DMS153 treated with DMSO at 0.1 percent for 48 hours (cell line): ENCODE data around the gene AATK.

Experiments used
- DNase-seq: peaks from one replicate; lab custom pipeline; 2025; ENCODE audit not compliant: unreplicated experiment; lab: John Stamatoyannopoulos, UW

AATK gene

GRCh38 chr17:81129289-81129688, 36.7 kb downstream of the AATK start:
- DNase-seq = no peak

GRCh38 chr17:81128774-81129173, 37.2 kb downstream of the AATK start:
- no peak for DNase-seq

- no peak for DNase-seq
Measured at GRCh38 chr17:81128338-81128737, 37.7 kb downstream of the AATK start.

DNA sequence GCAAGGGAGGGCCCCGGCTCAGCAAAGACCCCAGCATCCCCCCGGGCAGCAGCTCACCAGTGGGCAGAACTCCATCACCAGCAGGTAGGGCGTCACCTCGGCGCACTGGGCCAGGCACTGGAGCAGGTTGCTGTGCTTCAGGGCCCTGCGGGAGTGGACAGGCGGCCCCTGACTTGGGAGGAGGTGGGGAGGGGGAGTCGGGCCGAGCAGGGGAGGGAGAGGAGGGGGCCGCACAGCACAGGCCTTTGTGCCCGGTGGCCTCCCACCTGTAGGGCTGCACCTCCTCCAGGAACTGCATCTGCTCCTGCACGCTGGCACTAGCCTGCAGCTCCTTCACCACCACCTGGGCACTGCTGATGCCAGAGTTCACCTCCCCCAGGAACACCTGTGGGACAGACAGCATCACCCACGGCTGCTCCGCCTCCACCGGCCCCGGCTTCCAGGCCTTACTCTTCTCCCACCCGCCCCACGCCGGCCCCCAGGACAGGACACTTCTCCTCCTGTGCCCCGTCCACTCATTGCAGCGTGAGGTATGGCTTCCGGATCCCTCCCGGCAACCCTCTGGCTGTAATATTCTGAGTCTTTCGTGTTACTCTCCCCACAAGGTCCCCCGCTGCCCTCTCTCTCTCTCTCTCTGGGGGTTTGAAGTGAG, 38.4 kb downstream of the AATK start:
- DNase-seq = no peak

GRCh38 chr17:81127133-81127455, 38.9 kb downstream of the AATK start:
- no peak for DNase-seq

GRCh38 chr17:81126281-81127132, 39.5 kb downstream of the AATK start:
- no peak for DNase-seq

GRCh38 chr17:81125573-81126081, 40.4 kb downstream of the AATK start:
- peak; percentile 14 for DNase-seq

- no peak for DNase-seq
Measured at GRCh38 chr17:81124377-81124776, 41.6 kb downstream of the AATK start.

- no peak for DNase-seq
Measured at GRCh38 chr17:81123052-81124048, 42.7 kb downstream of the AATK start.

GRCh38 chr17:81121841-81122733, 43.9 kb downstream of the AATK start:
- no peak for DNase-seq

GRCh38 chr17:81120695-81121621, 45.1 kb downstream of the AATK start:
- DNase-seq = no peak

DNA sequence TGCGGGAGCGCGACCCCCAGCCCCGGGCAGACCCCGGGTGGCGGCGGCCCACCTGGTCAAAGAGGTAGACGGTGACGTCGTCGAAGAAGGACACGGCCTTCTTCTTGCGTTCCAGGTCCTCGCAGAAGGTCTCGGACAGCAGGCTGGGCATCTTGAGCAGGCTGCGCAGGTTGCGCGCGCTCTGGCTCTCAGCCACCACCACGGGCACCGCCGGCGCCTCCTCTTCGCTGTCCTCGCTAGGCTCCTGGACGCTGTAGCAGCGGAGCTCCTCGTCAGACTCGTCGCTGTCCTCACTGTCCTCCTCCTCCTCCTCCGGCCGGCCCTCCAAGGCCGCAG, 45.9 kb downstream of the AATK start:
- DNase-seq = peak; percentile 17

DNA sequence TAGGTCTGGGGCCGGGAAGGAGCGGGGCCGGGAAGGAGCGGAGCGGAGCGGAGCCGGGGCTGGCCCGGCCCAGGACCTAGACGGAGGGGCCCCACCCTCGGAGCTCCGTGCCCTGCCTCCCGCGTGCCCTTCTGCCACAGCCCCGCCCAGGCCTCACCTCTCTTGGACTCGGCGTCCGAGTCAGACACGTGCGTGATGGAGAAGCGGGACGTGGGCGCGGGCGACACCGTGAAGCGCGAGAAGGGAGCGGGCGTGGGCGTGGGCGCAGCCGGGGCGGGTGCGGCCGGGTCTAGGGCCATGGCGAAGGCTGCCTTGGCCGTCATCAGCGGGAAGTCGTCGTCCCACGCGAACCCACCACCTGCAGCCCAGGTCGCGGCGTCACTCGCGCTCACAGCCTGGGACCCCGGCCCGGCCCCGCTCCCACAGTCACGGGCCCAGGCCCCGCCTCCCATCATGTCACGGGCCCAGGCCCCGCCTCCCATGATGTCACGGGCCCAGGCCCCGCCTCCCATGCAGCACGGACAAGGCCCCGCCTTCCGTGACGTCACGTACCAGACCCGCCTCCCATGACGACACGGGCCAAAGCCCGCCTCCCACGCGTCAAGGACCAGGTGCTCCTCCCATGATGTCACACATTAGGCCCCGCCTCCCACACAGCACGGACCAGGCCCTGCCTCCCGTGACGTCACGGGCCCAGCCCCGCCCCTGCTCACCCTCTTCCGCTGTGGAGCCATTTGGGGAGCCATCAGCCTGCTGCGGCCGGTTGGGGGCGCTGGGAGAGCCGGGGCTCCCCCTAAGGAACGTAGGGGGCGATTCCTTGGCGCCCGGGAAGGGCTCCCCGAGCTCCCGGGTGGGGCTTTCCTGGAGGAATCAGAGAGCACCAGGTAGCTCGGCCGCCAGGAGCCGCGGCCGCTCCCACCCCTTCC, 46.5 kb downstream of the AATK start:
- DNase-seq = peak; percentile 92

- no peak for DNase-seq
Measured at GRCh38 chr17:81118308-81119221, 47.5 kb downstream of the AATK start.

DNA sequence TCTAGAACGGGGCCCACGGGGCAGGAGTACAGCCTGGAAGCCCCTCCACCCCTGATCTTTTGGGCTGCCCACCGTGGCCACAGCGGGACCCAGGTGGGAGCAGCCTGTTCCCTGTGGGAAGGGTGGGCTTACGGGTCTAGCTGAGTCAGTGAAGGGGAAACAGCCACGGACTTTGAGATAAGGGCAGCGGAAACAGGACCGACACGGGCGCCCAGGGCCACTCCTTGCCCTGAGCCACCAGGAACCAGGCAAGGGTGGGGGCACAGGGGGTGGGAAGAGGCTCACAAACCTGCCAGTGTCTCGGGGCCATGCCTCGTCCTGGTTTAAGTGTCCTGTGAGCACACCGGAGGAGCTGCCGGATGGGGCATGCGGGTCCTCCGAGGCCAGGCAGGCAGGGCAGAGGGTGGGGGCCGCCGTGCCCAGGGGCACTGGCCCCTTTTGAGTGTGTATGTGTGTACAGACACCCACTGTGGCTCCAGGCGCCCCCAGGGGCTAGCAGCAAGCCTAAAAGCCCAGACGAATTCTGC, 48.3 kb downstream of the AATK start:
- no peak for DNase-seq

DNA sequence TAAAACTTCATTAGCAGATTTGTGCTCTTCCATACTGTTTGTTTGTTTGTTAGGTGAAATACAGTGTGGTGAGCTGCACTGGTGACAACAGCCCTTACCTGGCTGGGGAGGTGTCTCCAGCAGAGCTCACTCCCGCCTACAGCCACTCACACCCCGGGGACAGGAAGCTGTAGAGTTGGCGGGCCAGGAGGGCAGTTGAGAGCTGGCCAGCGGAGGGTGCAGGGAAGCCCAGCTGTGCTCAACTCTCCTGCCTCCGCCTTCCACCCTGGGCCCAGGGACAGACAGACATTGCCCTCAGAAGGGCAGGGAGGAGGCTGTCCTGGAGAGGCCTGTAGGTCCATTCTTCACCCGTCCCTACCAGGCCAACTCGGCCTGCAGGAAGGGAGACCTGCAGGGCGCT, 49.3 kb downstream of the AATK start:
- DNase-seq = no peak
